ENCODE data around the gene PTGES2.

The PTGES2 gene

DNA sequence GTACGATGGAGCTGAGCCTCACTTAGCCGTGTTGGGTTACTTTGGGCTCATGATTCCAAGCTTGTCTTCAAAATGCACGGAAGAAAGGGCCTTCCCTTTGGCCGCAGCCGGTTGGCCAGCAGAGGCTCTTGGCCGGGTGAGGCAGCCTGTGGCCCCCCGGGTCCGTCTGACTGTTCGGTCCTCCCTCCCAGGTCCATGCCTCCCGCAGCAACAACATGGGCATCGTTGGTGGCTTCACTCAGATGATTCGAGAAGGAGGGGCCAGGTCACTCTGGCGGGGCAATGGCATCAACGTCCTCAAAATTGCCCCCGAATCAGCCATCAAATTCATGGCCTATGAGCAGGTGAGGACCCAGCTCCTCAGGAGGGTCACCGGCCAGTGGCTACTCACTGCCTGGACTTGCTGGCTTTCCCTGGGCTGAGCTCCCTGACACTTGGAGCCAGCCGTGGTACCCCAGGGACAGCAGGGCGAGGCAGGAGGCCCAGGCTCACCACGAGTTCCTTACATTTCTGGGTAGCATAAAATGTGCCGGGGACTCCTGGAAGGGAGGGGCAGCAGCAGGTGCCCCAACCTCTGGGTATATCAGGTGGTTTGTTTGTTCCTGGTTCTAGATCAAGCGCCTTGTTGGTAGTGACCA, 21.9 kb downstream of the PTGES2 start:
- Histone ChIP-seq H3K4me3 (ENCODE audit: low read length) (no peak overlapping the region), H3K4me1 (ENCODE audit: low read length) (no peaks in the 10 kb centered on the region), H3K79me2 (ENCODE audit: low read length) (no peaks in the 10 kb centered on the region), H3K36me3 (replicated peaks; ENCODE audit: low read depth, low read length) (peaks cover 39% of the 10 kb centered on the region), H4K20me1 (ENCODE audit: insufficient read depth, low read length) (peaks cover 2% of the 10 kb centered on the region; the same call in 1 of the 2 replicates), H3K9ac (ENCODE audit: low read length) (no peak overlapping the region), H2AFZ (ENCODE audit: low read depth, low read length) (no peak overlapping the region), H3K27me3 (ENCODE audit: low read depth, low read length) (no peaks in the 10 kb centered on the region), H3K27ac (ENCODE audit: low read length) (no peak overlapping the region), H3K9me3 (ENCODE audit: insufficient read depth, low read length) (no peaks in the 10 kb centered on the region), H3K4me2 (ENCODE audit: low read length) (no peak overlapping the region)
- TF ChIP-seq, protein P1, sequence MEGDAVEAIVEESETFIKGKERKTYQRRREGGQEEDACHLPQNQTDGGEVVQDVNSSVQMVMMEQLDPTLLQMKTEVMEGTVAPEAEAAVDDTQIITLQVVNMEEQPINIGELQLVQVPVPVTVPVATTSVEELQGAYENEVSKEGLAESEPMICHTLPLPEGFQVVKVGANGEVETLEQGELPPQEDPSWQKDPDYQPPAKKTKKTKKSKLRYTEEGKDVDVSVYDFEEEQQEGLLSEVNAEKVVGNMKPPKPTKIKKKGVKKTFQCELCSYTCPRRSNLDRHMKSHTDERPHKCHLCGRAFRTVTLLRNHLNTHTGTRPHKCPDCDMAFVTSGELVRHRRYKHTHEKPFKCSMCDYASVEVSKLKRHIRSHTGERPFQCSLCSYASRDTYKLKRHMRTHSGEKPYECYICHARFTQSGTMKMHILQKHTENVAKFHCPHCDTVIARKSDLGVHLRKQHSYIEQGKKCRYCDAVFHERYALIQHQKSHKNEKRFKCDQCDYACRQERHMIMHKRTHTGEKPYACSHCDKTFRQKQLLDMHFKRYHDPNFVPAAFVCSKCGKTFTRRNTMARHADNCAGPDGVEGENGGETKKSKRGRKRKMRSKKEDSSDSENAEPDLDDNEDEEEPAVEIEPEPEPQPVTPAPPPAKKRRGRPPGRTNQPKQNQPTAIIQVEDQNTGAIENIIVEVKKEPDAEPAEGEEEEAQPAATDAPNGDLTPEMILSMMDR (IDR thresholded peaks at IDR 0.05; ENCODE audit: low read depth, low read length): no peak
- no peak for TF ChIP-seq EZH2phosphoT487 (IDR thresholded peaks at IDR 0.05; ENCODE audit: low read depth)

DNA sequence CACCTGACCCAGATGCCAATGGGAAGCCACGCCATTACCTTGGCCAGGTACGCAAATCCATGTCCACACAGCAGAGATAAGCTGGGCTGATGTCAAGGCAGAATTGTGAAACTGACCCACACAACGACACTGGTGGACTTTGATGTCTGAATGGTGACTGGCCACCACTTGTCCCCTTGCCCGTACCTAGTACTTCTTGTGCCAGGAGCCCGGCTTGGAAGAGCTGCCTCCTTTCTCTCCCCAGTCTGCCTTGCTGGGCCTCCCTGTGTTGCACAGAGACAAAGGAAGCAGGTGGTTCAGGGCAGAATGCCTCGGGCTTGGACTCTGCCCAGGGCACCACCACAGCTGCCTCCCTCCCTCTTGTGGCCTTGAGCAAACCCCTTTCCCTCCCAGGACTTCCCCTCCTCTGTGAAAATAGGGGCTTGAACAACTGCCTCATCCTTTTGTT, 23.3 kb downstream of the PTGES2 start:
- Histone ChIP-seq H3K9ac (ENCODE audit: low read length) (no peak overlapping the region), H3K4me2 (ENCODE audit: low read length) (no peak overlapping the region)
- TF ChIP-seq, protein P1 (IDR thresholded peaks at IDR 0.05; ENCODE audit: low read depth, low read length): no peak
- no peak for TF ChIP-seq EZH2phosphoT487 (IDR thresholded peaks at IDR 0.05; ENCODE audit: low read depth)

DNA sequence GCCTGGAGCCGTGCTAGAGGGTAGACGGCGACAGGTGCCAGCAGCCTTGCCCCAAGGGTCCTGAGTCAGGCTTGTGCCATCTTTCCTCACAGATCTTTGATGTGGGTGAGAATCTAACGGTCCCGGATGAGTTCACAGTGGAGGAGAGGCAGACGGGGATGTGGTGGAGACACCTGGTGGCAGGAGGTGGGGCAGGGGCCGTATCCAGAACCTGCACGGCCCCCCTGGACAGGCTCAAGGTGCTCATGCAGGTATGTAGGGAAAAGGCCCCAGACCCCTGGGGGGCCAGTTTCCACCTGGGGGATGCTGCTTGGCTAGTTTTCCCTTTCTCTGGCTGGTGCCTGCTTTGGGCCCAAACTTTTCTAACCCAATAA, 24.0 kb downstream of the PTGES2 start:
- Histone ChIP-seq H3K9me3 (ENCODE audit: insufficient read depth, low read length) (no peaks in the 10 kb centered on the region), H3K4me3 (ENCODE audit: low read length) (no peak overlapping the region), H3K27me3 (ENCODE audit: low read depth, low read length) (no peaks in the 10 kb centered on the region), H3K9ac (ENCODE audit: low read length) (no peak overlapping the region), H3K79me2 (ENCODE audit: low read length) (peaks cover 14% of the 10 kb centered on the region), H3K36me3 (replicated peaks; ENCODE audit: low read depth, low read length) (peaks cover 36% of the 10 kb centered on the region), H3K4me2 (ENCODE audit: low read length) (no peak overlapping the region), H3K4me1 (ENCODE audit: low read length) (no peaks in the 10 kb centered on the region), H2AFZ (ENCODE audit: low read depth, low read length) (no peak overlapping the region), H4K20me1 (ENCODE audit: insufficient read depth, low read length) (peaks cover 4% of the 10 kb centered on the region; the same call in 1 of the 2 replicates), H3K27ac (ENCODE audit: low read length) (no peak overlapping the region)
- TF ChIP-seq, protein P1 (IDR thresholded peaks at IDR 0.05; ENCODE audit: low read depth, low read length): peak; percentile 50
- no peak for TF ChIP-seq EZH2phosphoT487 (IDR thresholded peaks at IDR 0.05; ENCODE audit: low read depth)

More for the DNA sequence above, 23.3 kb downstream of the PTGES2 start:
- Histone ChIP-seq H2AFZ (ENCODE audit: low read depth, low read length) (no peak overlapping the region), H3K79me2 (ENCODE audit: low read length) (peaks cover 8% of the 10 kb centered on the region; the same call in 1 of the 2 replicates), H3K27me3 (ENCODE audit: low read depth, low read length) (no peaks in the 10 kb centered on the region), H3K4me1 (ENCODE audit: low read length) (no peaks in the 10 kb centered on the region), H3K9me3 (ENCODE audit: insufficient read depth, low read length) (no peaks in the 10 kb centered on the region), H3K36me3 (replicated peaks; ENCODE audit: low read depth, low read length) (peaks cover 36% of the 10 kb centered on the region), H3K4me3 (ENCODE audit: low read length) (no peak overlapping the region), H4K20me1 (ENCODE audit: insufficient read depth, low read length) (peaks cover 4% of the 10 kb centered on the region; the same call in 1 of the 2 replicates), H3K27ac (ENCODE audit: low read length) (no peak overlapping the region)

DNA sequence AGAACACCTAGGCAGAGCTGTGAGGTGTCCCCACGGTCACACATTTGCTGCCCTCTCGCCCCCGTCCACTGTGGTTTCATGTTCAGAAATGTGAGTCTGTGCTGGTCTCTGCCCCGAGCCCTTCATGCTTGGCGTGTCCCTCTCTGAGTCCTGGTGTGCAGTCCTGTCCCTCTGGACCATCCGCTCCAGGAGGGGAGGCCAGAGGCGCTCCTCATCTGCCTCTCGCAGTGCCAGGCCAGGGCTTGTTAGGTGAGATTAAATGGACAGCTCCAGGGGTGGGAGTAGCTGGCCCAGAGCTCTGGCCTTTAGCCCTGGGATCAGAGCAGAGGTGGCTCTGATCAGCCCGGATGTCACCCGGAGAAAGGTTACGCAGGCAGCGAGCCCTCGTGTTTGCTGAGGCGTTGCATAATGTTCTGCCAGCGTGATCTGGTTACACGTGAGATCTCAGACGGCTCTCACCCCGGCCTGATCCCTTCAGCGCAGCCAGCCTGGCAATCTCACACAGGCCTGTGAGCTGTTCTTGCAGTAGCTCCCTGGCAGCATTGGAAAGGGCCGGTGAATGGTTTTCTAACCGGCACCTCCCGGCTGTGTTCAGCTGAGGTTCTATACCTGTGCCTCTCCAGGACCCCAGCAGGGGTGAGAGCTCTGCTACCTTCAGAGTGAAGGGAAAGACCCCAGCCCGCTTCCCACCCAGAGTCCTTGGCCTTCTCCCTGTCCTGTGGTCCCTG, 24.5 kb downstream of the PTGES2 start:
- Histone ChIP-seq H3K9me3 (ENCODE audit: insufficient read depth, low read length) (no peaks in the 10 kb centered on the region), H3K27me3 (ENCODE audit: low read depth, low read length) (no peaks in the 10 kb centered on the region), H3K36me3 (replicated peaks; ENCODE audit: low read depth, low read length) (peaks cover 34% of the 10 kb centered on the region), H3K4me2 (ENCODE audit: low read length) (no peak overlapping the region), H3K79me2 (ENCODE audit: low read length) (peaks cover 19% of the 10 kb centered on the region), H2AFZ (ENCODE audit: low read depth, low read length) (no peak overlapping the region), H3K4me3 (ENCODE audit: low read length) (no peak overlapping the region), H3K27ac (ENCODE audit: low read length) (no peak overlapping the region), H3K9ac (ENCODE audit: low read length) (no peak overlapping the region), H3K4me1 (ENCODE audit: low read length) (no peaks in the 10 kb centered on the region), H4K20me1 (ENCODE audit: insufficient read depth, low read length) (peaks cover 4% of the 10 kb centered on the region; the same call in 1 of the 2 replicates)
- TF ChIP-seq EZH2phosphoT487 (IDR thresholded peaks at IDR 0.05; ENCODE audit: low read depth): no peak
- TF ChIP-seq, protein P1 (IDR thresholded peaks at IDR 0.05; ENCODE audit: low read depth, low read length): no peak

Data from OCI-LY3 (cell line).